Activated naive CD4-positive, alpha-beta T cell treated with anti-CD3 and anti-CD28 coated beads, Interleukin-2, amount 50 U/mL, for 72 hours (primary cell): Measurements from ENCODE around the gene TTC6. TPM values are rescaled to one million over a fixed set of nuclear protein-coding genes. Genes with fewer than 3 reads are reported as not detected.

Experiments used
- ATAC-seq, 2 donors: fragments of 150-1000 bp; cut with Tn5 transposase; 2 replicates each; pipeline ENCODE4 v1.10.0; 2021; ENCODE audit warnings: mild to moderate bottlenecking in 2 of 2, moderate library complexity in 2 of 2
- DNase-seq, 2 donors: peaks; one replicate each; pipeline ENCODE4 v3.0.0; 2021 to 2022; ENCODE audit warnings: low spot score in 2 of 2
- H3K27ac Mint-ChIP-seq, 2 donors: one replicate each; pipeline ENCODE4 v1.8.0; 2022; ENCODE audit warnings: mild to moderate bottlenecking in 2 of 2, mixed read lengths in 2 of 2
- H3K36me3 Mint-ChIP-seq, 2 donors: one replicate each; pipeline ENCODE4 v1.8.0; 2022; ENCODE audit warnings: mixed read lengths in 2 of 2
- H3K9me3 Mint-ChIP-seq, 2 donors: one replicate each; pipeline ENCODE4 v1.8.0; 2022; ENCODE audit warnings: mixed read lengths in 2 of 2
- total RNA-seq, 2 donors: library from RNA; stranded (reverse); gene quantifications; one replicate each; pipeline ENCODE4 v1.2.3, GENCODE V29; 2022

The TTC6 gene
- total RNA-seq, 2 donors from 2014 or later = not detected

DNA sequence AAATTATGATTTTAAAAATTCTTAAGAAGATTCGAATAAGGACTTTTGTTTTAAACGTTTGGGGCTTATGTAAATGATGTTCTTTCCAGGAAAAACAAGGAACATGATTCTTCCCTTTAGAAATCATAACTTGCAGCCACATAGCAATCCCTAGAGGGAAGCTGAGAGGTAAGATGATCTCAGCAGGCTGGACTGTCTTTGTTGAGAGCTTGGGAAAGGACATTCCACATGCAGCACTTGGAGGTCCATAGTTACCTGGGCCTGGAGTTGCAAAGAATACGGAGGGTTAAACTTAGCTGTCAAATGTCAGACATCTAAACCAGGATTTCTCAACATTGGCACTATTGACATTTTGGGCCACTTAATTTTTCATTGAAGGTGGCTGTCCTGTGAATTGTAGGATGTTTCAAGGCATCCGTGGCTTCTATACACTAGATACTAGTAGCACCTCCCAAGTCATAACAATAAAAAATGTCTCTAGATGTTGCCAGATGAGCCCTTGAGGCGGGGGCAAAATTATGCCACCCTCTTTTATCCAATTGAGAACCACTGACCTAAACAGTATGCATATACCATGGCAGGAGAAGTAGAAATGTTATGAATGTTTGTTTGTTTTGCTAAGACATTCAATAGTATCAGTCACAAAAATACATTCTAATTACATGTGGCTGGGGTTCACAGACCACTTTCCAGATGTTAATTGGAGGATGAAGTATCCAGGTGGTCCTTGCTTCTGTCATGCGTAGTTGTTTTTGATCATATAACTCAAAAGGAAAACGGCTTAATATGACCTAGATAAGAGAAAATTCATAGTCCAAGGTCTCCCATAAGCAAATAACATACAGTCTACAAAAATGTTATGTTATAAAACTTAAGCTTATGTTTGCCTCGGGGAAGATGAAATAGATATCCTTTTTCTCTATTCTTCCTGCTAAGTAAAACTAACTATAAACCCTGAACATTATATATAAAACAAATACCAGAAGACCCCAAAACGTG, 30.5 kb downstream of the TTC6 start:
- no peak for DNase-seq
- peaks cover 7 to 9% of the 10 kb centered on the region in 2 donors for H3K9me3 Mint-ChIP-seq
- no peak for ATAC-seq

DNA sequence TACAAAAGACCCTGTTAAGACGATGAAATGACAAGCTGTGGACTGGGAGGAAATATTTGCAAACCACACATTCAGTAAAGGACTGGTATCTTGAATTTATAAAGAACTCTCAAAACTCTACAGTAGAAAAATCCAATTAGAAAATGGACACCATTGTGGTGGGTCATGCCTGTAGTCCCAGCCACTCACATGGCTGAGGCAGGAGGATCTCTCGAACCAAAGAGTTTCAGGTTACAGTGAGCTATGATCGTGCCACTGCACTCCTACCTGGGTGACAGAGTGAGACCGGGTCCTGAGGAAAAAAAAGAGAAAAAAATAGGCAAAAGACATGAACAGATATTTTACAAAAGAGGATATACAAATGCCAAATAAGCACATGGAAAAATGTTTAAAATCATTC, 41.9 kb downstream of the TTC6 start:
- DNase-seq (no peak), ATAC-seq (no peak)
- Mint-ChIP-seq H3K36me3 (peaks cover 0 to 7% of the 10 kb centered on the region in 2 donors), H3K27ac (no peak overlapping the region), H3K9me3 (peaks cover 11 to 12% of the 10 kb centered on the region in 2 donors)

More for the DNA sequence above, 30.5 kb downstream of the TTC6 start:
- peaks cover 5 to 16% of the 10 kb centered on the region in 2 donors for H3K36me3 Mint-ChIP-seq
- no peak overlapping the region for H3K27ac Mint-ChIP-seq

DNA sequence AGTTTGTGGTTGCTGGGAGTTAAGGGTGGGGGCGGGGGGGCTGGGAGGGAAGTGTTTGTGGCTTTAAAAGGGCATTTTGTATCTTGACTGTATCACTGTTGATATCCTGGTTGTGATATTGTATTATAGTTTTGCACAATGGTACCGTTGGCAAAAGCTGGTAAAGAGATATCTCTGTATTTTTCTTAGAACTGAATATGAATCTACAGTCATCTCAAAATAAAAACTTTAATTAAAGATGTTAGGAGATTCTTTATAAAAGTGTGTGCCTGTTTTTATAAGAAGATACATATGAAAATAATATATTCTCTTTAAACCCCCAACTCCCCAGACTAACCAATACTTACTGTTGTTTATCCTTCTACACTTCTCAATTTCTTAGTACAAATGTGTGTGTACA, 43.2 kb downstream of the TTC6 start:
- Mint-ChIP-seq H3K27ac (no peak overlapping the region), H3K36me3 (peaks cover 0 to 7% of the 10 kb centered on the region in 2 donors), H3K9me3 (peaks cover 11 to 12% of the 10 kb centered on the region in 2 donors)
- no peak for ATAC-seq
- no peak for DNase-seq

- ATAC-seq = no peak
- no peak overlapping the region for H3K27ac Mint-ChIP-seq
- H3K36me3 Mint-ChIP-seq = no peaks in the 10 kb centered on the region
- no peak for DNase-seq
- H3K9me3 Mint-ChIP-seq = peaks cover 10 to 12% of the 10 kb centered on the region in 2 donors
Measured at GRCh38 chr14:37641117-37641516, 45.7 kb downstream of the TTC6 start.

DNA sequence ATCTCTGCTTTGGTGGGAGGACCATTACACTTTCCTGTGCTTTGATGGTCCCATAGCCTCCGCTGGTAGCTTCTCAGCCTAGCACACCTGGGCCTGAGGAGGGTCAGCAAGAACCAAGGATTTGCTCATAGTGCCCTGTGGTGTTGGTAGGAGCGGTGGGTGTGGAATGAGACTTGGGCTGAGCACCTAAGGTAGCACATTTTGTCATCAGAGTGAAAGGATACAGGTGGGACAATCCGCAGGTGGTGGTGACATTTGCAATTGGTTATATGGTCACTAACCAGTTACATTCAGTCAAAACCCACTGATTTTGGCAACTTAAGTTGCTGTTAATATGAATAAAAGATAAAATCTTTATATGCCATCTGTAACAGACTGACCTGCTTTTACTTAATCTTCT, 46.7 kb downstream of the TTC6 start:
- Mint-ChIP-seq H3K9me3 (peaks cover 4 to 9% of the 10 kb centered on the region in 2 donors), H3K27ac (no peak overlapping the region), H3K36me3 (no peaks in the 10 kb centered on the region)
- ATAC-seq (no peak), DNase-seq (no peak)

DNA sequence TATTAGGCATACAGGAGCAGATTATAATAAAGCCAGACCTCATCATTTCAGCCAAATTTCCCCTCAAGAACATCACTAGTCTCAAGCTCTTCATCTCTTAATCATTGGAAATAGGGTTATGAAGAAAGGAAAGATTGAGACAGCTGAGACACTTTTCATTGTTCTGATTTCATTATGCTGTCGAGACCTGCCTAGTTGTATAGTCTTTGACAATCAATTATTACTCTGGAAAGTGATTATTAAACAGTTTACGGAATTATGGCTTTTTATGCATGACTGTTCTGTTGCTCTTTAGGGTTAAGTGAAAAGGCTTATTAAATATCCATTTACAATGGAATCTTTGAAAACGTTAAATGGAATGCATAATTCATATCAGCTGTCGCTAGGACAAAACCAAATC, 48.3 kb downstream of the TTC6 start:
- Mint-ChIP-seq H3K27ac (no peak overlapping the region), H3K36me3 (no peaks in the 10 kb centered on the region), H3K9me3 (peaks cover 4 to 9% of the 10 kb centered on the region in 2 donors)
- ATAC-seq = no peak
- no peak for DNase-seq

Other genes starting within 250 kb of the TTC6 start
- under 1 TPM in 1 of 2 donors, not detected in 1; 0.16 TPM for gene FOXA1, start 380 bp upstream of the TTC6 start, total RNA-seq